ENCODE measurements around the gene MKNK1. TPM values are rescaled to one million over a fixed set of nuclear protein-coding genes. Genes with fewer than 3 reads are reported as not detected.
A peak's percentile ranks its signal among the peaks of the same experiment; 100 is the strongest.

MKNK1 gene
- total RNA-seq, 2 donors from 2014 or later, result 19.9 to 28.5 TPM

DNA sequence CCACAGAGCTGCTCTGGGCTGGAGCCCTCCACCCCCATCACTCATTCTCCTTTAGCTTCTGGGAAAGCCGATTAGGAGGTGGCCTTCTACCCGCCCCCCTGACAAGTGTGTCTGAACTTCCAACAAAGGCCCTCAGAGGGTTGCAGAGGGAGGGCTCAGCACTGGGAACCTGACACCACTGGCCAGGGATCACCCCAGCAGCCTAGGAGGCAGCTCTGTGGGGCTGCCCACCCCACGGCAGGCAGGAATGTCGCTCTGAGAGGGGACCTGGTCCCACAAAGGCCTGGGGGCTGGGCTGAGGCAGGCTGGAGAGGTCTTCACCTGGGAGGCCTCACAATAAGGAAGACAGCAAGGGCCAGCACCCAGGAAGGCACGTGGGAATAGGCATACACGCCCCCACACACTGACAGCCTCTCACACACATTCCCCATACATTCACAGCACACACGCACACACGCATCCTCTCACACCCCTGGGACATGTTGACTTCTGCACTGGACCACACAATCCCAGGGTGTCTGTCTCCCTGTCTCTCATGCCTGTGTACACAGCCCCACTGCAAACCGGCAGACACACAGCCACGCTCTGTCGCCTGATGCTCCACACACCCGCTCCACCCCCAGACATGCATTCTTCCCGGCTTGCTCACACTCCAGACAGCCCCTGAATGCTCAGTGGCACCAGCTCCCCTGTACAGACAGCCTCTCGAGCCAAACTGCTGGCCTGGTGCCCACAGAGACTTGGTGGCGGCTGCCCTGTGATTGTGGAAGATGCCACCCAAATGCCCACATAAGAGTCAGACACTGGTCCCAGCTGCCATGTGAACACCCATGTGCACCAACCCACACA, 83.8 kb downstream of the MKNK1 start:
- peaks cover 82% of the 10 kb centered on the region for H3K4me1 Mint-ChIP-seq
- no peak overlapping the region for H3K4me3 ChIP-seq (ENCODE audit: low read length)
- H3K27ac ChIP-seq (ENCODE audit: low read depth, low read length), result no peak overlapping the region
- DNase-seq, result peak; percentile 87
- no peaks in the 10 kb centered on the region for H3K36me3 Mint-ChIP-seq (ENCODE audit: low read depth)
- no peak for TF ChIP-seq CTCF (conservative IDR thresholded peaks at IDR 0.05)
- peak overlapping the region; percentile 6 for H3K4me3 Mint-ChIP-seq
- peaks cover 20% of the 10 kb centered on the region for H3K27me3 ChIP-seq (ENCODE audit: control insufficient read depth, insufficient read depth, low read length, poor library complexity, severe bottlenecking)
- peak overlapping the region; percentile 65 for H3K27ac Mint-ChIP-seq
- no peaks in the 10 kb centered on the region for H3K9me3 Mint-ChIP-seq
- H3K9me3 ChIP-seq (ENCODE audit: control insufficient read depth, low read length), result no peaks in the 10 kb centered on the region
- peaks cover 71% of the 10 kb centered on the region for H3K27me3 Mint-ChIP-seq (ENCODE audit: insufficient read depth)
- H3K36me3 ChIP-seq (ENCODE audit: control insufficient read depth, insufficient read depth, low read length), result no peaks in the 10 kb centered on the region
- WGBS, 2 experiments (ENCODE audit: insufficient coverage in 1 of 2, insufficient read length in 1 of 2), result 59 to 62% methylated on average over 12 to 15 of the region's 15 CpGs
- H3K4me1 ChIP-seq (ENCODE audit: control insufficient read depth, insufficient read depth, low read length), result peaks cover 44% of the 10 kb centered on the region
- no peak overlapping the region for H3K9ac ChIP-seq (ENCODE audit: extremely low read depth, low read length, poor library complexity, severe bottlenecking)

DNA sequence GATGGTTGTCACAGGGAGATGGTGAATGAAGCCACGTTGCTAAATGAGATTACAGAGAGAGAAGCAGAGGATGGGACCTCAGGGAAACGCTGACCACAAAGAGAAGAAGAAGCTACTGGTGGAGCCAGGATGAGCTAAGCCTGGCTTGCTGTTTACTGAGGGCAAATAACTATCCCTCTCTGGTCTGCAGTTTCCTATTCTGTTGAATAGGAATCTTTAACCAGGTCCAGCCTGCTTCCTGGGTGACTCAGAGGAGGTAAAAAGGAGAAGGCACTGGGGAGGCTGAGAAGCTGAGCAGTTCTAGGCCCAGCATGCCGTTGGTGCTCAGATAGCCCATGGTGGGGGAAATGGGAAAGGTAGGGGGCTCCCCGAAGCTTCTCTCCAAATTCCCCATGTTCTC, 84.9 kb downstream of the MKNK1 start:
- Histone ChIP-seq H3K36me3 (ENCODE audit: control insufficient read depth, insufficient read depth, low read length) (no peaks in the 10 kb centered on the region), H3K27me3 (ENCODE audit: control insufficient read depth, insufficient read depth, low read length, poor library complexity, severe bottlenecking) (peaks cover 19% of the 10 kb centered on the region), H3K27ac (ENCODE audit: low read depth, low read length) (no peak overlapping the region), H3K9me3 (ENCODE audit: control insufficient read depth, low read length) (no peaks in the 10 kb centered on the region), H3K4me1 (ENCODE audit: control insufficient read depth, insufficient read depth, low read length) (peaks cover 40% of the 10 kb centered on the region), H3K9ac (ENCODE audit: extremely low read depth, low read length, poor library complexity, severe bottlenecking) (no peak overlapping the region), H3K4me3 (ENCODE audit: low read length) (no peak overlapping the region)
- Mint-ChIP-seq H3K27me3 (ENCODE audit: insufficient read depth) (peaks cover 72% of the 10 kb centered on the region), H3K4me1 (peaks cover 73% of the 10 kb centered on the region), H3K36me3 (ENCODE audit: low read depth) (no peaks in the 10 kb centered on the region), H3K9me3 (no peaks in the 10 kb centered on the region), H3K4me3 (no peak overlapping the region), H3K27ac (no peak overlapping the region)
- DNase-seq, result peak; percentile 37
- TF ChIP-seq CTCF (conservative IDR thresholded peaks at IDR 0.05), result no peak
- 78 to 88% methylated on average over 3 to 4 of the region's 4 CpGs for WGBS, 2 experiments (ENCODE audit: insufficient coverage in 1 of 2, insufficient read length in 1 of 2)

GRCh38 chr1:46517932-46518498, 86.1 kb downstream of the MKNK1 start:
- Mint-ChIP-seq H3K27me3 (ENCODE audit: insufficient read depth) (peaks cover 73% of the 10 kb centered on the region), H3K4me1 (peaks cover 69% of the 10 kb centered on the region), H3K4me3 (no peak overlapping the region), H3K36me3 (ENCODE audit: low read depth) (no peaks in the 10 kb centered on the region), H3K27ac (no peak overlapping the region), H3K9me3 (no peaks in the 10 kb centered on the region)
- Histone ChIP-seq H3K9ac (ENCODE audit: extremely low read depth, low read length, poor library complexity, severe bottlenecking) (no peak overlapping the region), H3K9me3 (ENCODE audit: control insufficient read depth, low read length) (no peaks in the 10 kb centered on the region), H3K27ac (ENCODE audit: low read depth, low read length) (no peak overlapping the region), H3K4me1 (ENCODE audit: control insufficient read depth, insufficient read depth, low read length) (peaks cover 38% of the 10 kb centered on the region), H3K36me3 (ENCODE audit: control insufficient read depth, insufficient read depth, low read length) (no peaks in the 10 kb centered on the region), H3K27me3 (ENCODE audit: control insufficient read depth, insufficient read depth, low read length, poor library complexity, severe bottlenecking) (peaks cover 9% of the 10 kb centered on the region), H3K4me3 (ENCODE audit: low read length) (no peak overlapping the region)
- TF ChIP-seq CTCF (conservative IDR thresholded peaks at IDR 0.05), result no peak
- WGBS, 2 experiments (ENCODE audit: insufficient coverage in 1 of 2, insufficient read length in 1 of 2), result 73 to 80% methylated on average over 4 of the region's 4 CpGs
- peak; percentile 49 for DNase-seq
